Stimulated activated CD4-positive, alpha-beta T cell treated with anti-CD3 and anti-CD28 coated beads, Interleukin-15, amount 100 ng/mL, for 1 hour (primary cell): ENCODE results near the gene NR1H3.
A peak's percentile ranks its signal among the peaks of the same experiment; 100 is the strongest.

Source experiments
- DNase-seq, 2 donors: peaks; one replicate each; pipeline ENCODE4 v3.0.0-alpha.2; 2020; ENCODE audit warnings: low read depth in 1 of 2, low spot score in 1 of 2

The NR1H3 gene

DNA sequence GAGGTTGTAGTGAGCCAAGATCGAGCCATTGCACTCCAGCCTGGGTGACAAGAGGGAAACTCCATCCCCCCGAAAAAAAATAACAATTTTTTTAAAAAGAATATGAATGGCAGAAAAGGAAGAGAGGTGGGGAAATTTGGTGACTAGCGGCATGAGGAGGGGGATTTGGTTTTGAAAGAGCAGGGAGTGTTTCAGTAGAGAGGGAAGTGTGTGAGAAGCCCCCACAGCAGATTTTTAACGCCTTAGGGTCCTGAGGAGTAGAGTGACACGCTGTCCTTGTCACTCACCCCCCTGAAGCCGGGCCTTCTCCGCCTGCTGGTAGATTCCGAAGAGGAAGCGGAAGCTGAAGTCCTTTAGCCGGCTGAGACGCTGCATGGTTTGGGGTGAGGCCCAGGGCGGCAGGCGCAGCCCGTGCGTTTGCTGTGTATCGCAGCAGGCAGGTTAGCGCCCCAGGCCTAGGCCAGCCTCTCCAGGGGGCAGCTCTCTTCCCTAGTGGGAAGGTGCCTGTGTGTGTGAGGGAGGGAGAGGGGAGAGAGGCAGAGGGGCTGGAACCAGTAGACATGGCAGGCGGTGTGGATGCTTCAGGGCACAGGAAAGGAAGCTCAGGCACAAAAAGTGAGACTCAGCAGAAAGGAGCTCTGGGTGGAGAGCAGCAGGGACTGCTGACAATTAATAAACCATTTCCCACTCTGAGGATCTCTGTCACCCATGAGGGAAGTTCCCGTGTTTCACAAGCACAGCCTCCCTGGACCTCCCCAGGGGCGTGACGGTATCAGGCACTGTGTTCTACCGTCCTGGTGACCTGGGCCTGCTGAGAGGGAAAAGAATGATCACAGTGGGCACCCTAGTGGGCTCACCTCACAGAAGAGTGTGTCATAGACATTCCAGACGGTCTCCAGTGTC, 13.1 kb upstream of the NR1H3 start:
- DNase-seq = no peak

DNA sequence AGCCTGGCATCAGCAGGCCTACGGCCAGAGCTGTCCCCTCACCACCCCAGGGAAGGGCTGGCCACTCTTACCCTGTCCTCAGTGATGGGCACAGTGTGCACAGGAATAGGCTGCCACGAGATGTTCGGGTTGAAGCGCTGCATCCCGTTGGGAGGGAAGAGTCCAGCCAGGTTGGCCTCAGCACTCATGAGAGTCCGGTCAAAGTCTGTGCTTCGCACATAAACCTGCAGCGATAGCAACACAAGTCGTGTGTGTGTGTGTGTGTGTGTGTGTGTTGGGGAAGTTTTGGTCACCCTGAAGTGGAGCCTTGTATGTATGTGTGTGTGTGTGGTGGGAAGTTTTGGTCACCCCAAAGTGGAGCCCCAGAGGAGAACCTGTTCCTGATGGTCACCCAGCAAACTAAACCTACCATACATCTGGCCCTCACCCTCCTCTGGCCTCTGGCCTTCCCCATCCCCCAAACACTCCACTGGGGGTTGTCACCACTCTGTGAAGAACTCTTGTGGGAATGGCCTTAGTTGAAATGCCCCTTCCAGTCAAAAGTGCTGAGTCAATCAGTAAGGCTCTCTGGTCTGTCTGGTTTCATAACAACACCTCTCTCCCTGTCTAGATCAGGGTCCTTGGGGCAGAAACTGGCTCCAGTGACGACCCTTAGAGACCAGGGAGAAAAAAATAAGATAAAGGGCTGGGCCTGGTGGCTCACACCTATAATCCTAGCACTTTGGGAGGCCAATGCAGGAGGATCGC, 12.0 kb upstream of the NR1H3 start:
- DNase-seq = no peak

DNA sequence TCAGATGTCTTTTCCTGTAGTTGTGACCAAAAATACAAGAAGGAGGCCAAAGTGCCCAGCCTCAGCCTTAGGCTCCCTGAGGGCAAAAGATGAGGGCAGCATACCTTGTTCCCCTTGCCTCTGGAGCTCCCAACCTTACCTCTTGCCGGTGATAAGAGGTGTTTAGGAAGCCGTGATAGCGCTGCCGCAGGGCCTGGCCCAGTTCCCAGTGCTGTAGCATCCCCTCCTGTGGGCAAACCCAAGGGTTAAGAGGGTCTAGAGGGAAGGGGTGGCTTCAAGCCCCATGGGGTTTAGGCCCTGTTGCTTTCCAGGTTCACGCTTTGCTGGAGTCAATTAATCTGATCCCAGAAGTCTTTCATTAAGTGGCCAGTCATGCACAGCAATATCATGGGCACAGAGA, 10.3 kb upstream of the NR1H3 start:
- no peak for DNase-seq

DNA sequence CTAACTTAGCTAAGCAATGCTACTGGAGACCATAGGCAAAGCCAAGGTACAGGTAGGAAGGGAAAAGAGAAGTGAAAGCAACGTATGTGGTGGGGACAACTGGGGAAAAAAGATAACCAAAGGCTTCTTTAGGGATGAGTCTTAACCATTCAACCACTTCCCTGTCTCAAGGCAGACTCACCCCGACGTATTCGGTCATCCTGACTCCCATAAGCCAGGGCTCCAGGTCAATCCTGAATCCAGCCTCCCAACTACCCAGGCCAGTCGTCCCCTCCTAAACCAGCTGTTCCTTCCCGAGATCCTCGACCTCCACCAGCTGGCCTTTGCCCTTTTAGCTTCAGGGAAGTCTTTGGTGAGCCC, 9.5 kb upstream of the NR1H3 start:
- no peak for DNase-seq

DNA sequence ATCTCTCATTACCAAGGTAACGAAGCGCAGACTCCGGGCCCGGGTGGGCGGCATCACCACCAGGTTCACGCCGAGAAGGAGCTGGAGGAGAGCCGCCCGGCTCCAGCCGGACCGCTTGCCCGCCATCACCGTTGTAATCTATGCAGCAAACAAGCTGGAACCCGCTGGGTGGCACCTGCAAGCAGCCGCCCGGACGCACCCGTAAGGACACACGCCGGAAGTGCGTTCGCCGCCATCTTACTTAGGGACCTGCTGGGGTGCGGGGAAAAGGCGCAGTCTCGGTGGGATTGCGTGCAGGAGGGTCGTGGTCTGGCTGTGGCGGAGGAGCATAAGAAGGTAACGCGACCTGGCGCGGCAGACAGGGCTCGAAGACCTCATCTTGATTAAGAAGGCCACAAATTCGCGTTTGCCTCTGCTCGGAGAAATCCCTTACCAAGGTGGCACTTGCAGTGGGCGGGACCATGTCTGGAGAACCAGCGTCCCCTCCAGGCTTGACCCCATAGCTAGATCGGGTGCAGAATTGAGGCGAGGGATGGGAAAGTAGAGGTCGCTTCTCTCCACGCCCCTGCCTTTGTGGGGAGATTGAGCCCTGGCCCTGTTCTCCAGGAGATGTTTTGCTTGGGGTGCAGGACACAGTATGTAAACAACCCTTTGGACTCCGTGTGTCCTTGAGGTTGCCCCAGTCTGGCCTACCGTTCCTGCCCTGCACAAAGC, 9.0 kb upstream of the NR1H3 start, which contains the start of gene ACP2:
TSS of gene ACP2 (minus strand) at position 151 of the 714 bp plus-strand sequence. CDS start at position 126, 25 bp downstream.
- peak; percentile 75 to 77 for DNase-seq

DNA sequence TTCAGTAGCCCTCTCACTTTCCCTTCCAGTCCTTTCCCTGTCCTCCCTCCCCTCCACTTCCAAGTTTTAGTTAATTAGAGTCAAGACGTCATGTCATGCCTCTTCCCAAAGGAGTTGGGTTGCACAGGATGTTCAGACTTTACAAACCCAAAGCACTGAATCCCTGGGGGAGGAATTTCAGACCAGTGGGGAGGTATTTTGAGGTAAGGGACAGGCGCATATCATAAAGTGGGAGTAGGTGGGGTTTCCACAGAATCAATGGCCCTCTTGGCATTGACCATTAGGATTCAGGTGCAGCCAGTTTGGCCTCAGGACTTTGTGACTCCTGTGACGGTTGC, 8.4 kb upstream of the NR1H3 start:
- no peak for DNase-seq

DNA sequence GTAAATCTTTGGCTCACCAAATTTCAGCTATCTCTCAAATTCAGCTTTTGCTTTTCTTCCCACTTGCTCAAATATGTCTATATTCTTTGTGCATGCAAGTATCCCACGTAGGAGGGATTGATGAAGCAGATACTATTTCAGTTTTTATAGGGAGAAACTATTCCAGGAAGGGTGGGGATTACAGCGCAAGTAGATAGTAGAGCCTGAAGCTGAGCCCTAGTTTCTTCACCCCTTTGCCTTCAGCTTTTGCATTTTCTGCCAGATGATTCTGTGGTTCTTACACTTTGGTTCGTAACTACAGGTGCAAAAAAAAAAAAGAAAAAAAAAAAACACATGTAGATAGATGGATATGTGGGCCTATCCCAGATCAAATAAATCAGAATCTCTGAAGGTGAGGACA, 6.0 kb upstream of the NR1H3 start:
- DNase-seq = no peak

DNA sequence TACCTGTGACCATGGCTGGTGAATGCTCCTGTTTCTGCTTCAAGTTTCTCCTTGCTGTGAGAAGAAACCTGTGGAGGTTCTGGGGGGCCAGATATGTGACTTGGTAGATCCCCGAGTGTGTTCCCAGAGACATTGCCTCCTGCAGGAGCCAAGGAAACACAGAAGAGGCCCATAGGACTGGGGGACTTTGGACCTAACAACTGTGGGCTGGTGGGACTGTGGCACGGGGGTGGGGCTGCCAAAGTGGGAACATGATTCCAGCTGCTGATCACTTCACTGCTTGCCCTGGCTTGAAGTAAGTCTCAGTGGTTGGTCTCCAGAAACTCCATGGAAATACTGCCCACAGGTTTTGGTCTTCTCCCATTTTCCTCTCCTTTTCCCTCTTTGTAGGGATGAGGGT, 4.1 kb upstream of the NR1H3 start:
- DNase-seq = no peak

DNA sequence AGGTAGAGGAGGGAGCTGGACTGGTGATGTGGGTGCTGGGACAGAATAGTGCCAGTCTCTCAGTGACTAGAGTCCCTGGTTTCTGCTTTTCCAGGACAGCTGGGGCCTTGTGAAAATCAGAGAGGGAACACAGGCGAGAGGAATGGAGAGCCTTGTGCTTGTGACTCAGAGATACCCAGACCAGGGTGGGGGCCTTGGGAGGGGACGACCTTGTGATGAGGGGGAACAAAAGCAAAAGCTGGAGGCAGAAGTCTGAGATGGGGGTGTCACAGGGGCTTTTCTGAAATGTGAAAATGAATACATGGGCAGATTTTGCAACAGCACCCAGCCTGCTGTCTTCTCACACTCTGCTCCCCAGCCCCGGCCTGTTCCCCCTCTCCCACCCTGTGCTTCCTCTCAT, 3.4 kb upstream of the NR1H3 start:
- no peak for DNase-seq

DNA sequence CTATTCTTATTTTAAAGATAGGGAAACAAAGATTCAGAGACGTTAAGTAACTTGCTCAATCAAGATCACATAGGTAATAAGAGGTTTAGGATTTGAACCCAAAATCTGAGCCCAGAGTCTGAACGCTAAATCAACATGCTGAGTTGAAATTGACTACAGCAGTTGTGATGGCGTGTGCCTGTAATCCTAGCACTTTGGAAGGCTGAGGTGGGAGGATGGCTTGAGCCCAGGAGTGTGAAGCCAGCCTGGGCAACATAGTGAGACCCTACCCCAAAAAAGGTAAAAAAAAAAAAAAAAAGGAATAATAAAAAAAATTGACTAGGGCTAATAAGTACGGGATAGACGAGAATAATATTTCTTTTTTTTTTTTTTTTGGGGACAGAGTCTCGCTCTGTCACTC, 1.4 kb upstream of the NR1H3 start:
- DNase-seq = no peak

DNA sequence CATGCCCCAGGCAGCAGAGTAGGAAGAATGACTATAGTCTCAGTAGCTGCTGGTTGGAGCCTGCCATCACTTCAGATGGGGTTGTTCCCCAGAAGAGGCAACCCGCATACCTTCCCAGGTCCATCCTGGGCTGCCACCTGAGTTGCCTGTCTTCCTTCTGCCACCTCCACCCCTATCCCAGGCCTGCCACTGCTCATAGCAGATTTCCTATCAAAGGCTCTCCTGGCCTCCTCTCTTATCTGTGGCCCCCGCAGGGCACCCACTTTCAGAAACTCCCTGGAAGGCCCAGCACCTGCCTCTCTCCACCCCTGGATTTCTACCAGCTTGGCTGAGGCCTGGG, 649 bp upstream of the NR1H3 start:
- DNase-seq = no peak

DNA sequence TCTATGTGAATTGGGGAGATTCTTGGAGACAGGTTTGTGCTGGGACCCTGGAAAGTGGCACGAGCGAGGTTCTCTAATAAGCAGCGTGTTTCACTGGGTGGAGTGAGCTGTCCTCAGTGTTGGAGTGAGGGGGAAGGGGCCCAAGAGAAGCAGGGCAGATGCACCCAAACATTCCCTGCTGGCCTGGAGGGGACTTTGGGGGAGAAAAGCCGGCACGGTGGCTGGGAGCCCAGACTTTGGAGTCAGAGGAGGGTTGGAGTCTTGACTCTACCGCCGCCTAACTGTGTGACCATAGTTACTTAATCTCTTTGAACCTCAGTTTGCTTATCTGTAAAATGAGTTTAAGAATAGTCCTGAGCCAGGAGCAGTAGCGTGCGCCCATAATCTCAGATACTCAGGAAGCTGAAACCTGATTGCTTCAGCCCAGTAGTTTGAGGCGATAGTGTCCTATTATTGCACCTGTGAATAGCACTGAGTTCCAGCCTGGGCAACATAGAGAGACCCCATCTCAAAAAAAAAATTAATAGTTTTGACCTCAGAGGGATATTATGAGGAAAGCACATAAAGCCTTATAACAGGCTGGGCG, 614 bp downstream of the NR1H3 start:
- DNase-seq = no peak

DNA sequence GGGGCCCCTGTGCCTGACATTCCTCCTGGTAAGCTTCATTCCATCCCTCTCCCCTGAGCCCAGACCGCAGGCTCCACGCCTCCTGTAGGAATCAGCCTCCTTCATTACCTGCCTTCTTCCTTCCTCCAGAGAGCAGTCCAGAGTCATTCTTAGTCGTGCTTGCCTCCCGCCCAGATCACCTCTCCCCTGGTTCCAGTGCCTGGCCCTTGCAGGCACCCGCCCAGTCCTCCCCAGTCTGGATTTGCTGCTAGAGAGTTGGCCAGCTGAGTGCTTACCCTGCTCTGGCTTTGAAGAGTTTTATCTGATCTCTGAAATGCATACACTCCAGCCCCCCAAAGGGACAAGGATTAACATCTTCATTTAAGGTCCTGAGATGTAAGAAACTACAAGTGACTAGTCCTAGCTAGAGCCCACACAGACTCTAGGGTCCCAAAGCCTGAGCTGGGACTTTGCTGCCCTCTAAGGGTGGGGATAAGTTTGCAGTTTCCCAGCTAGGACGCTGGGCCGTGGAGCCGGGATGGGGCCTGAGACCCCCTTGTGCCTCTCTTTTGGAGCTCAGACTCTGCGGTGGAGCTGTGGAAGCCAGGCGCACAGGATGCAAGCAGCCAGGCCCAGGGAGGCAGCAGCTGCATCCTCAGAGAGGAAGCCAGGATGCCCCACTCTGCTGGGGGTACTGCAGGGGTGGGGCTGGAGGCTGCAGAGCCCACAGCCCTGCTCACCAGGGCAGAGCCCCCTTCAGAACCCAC, 1.6 kb downstream of the NR1H3 start:
- DNase-seq = no peak

DNA sequence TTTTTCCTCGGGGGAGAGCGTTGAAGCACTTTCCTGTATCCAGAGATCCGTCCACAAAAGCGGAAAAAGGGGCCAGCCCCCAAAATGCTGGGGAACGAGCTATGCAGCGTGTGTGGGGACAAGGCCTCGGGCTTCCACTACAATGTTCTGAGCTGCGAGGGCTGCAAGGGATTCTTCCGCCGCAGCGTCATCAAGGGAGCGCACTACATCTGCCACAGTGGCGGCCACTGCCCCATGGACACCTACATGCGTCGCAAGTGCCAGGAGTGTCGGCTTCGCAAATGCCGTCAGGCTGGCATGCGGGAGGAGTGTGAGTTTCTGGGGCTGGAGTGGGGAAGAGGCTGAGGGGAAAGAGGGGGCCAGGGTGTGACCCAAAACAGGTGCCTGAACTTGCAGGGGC, 2.6 kb downstream of the NR1H3 start:
- DNase-seq = no peak

DNA sequence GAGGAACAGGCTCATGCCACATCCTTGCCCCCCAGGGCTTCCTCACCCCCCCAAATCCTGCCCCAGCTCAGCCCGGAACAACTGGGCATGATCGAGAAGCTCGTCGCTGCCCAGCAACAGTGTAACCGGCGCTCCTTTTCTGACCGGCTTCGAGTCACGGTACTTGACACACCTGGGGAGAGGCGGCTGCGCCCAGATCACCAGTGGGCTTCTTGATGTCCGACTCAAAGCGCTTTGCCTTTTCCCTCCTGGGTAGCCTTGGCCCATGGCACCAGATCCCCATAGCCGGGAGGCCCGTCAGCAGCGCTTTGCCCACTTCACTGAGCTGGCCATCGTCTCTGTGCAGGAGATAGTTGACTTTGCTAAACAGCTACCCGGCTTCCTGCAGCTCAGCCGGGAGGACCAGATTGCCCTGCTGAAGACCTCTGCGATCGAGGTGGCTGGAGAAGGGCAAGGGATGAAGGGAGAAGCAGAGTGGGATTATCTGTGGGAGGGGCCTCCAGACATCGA, 3.5 kb downstream of the NR1H3 start:
- no peak for DNase-seq

DNA sequence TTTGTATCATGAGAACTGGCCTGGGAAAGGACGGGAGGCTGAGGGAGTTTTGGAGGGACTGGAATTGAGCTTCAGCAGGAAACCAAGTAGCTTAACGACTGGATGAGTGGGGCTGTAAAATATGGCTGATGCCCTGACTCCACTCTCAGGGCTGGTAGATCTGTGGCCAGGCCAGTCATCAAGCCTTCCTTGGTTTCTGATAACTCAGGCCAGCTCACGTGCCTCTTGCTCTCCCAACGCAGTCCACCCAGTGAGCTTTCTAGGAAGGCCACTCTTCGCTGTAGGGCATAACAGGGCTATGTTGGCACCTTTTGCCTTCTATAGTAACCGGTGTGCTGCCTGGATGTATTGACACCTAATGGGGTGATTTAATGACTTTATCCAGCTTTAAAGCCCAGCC, 6.3 kb downstream of the NR1H3 start:
- no peak for DNase-seq

DNA sequence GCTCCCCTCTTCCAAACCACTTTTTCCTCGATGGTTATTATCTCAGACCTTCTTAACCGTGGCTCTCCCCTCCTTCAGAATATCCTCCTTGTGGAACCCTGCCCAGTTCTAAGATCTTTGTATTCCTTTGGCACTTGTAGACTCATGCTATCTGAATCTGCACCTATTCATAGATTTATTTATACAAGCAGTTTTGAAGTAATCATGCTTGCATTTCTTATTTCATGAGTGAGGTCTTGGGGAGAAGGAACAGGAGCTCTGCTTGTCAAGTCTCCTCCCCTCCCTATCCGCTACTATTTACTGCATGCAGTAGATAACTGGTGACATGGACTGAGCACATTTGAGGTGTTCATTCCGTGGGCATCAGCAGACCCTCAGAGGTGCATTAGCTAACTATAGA, 6.7 kb downstream of the NR1H3 start:
- no peak for DNase-seq

DNA sequence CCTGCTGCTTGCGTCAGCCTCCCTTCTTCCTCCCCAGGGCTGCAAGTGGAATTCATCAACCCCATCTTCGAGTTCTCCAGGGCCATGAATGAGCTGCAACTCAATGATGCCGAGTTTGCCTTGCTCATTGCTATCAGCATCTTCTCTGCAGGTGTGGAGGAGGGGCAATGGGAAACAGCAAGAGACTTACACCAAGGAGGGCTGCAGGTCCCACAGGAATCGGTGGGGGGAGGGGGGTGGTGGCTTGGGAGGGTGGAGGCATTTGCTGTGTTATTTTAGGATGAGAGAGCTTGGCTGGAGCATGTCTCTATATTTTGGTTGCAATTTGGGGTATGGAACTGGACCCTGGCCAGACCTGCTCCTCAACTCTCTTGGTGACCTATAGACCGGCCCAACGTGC, 10.1 kb downstream of the NR1H3 start:
- no peak for DNase-seq

DNA sequence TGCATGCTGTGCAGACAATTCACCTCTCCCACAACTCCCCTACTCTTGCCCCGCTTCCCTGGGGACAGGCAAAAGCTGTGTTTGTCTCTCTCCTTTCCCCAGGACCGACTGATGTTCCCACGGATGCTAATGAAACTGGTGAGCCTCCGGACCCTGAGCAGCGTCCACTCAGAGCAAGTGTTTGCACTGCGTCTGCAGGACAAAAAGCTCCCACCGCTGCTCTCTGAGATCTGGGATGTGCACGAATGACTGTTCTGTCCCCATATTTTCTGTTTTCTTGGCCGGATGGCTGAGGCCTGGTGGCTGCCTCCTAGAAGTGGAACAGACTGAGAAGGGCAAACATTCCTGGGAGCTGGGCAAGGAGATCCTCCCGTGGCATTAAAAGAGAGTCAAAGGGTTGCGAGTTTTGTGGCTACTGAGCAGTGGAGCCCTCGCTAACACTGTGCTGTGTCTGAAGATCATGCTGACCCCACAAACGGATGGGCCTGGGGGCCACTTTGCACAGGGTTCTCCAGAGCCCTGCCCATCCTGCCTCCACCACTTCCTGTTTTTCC, 10.7 kb downstream of the NR1H3 start:
- DNase-seq = no peak

DNA sequence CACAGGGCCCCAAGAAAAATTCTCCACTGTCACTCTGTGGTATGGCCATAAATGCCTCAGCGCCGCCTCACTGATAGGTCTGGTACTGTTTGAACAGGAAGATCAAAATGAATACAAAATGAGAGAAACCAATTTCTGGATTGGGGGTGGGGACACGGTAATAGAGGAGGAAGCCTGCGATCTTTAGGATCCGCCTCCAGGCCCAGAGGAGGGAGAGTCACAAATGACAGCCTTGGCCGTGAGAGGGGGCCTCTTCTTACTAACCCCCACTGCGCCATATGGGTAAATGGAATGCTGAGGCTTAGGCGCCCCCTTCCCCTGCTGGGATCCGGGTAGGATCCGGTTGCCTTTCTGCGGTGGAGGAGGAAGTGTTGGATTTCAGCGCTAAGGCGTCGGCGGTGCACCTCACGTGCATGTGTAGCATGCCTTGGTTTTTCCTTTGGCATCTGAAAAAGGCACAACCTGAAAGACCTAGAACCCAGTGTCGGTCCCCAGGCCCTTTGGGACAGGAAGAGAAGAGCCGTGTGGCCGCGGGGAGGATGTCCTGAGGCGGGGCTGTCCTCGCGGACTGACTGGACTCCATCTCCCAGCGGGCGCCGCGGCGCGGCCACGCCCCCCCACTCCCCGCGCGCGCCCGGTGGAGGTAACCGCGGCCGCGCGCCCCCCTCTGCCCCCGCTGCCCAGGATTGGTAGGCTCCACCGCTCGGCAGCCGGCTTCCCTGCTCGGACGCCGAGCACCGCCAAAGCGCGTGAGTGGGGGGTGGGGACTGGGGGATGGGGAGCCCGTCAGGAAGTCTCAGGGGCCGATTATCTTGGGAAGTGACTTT, 11.4 kb downstream of the NR1H3 start:
- peak; percentile 74 to 85 for DNase-seq
